ENCODE measurements around the gene ZNF133. TPM values are rescaled to one million over a fixed set of nuclear protein-coding genes. Genes with fewer than 3 reads are reported as not detected.
A peak's percentile ranks its signal among the peaks of the same experiment; 100 is the strongest.
"Not testable (repeated sequence)": the region's sequence is repeated elsewhere in the genome, so short reads cannot be mapped to it uniquely, and the experiment has no call there.

ZNF133 gene
- total RNA-seq, result 1 to 10 TPM; 6.1 to 6.4 TPM
- 5.9 TPM for polyA plus RNA-seq

DNA sequence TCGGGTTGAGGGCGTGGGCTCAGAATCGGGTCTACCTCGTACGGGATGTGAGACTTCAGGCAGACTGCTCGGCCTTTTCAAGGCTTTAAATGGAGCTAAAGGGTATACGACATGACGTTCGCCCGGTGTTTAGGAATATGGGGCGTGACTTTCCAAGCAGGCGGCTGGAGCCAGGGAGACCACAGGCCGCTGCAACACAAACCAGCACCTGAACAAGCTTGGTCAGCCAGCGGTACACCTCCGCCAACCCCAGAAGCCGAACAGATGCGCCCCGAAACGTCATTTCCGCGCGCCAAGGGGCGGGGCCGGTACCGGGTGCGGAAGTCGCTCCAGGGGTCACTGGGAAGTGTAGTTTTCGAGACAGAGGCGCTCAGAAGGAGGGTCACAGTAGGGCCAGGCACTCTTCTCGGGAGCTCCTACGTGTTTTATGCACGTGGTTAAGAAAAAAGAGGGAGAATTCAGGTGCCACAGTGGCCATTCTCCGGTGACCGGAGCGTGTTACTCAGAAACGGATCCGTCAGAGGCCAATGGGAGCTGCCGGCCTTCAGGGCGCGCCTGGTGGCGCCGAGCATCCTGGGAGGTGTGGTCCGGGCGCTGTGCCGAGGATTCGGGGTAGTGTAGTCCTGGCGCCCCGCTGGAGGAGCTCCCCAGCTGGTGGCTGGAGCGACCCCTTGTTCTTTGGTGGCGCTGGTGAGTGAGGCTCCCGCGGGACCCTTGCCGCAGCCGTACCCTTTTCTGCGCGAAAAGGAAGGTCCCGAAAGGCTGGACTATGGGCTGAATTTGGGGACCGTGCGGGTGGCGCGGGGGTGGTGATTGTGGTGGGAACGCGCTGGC lies at the start of gene ZNF133:
Gene ZNF133, plus strand, starts transcription at position 613 of the 834 bp plus-strand sequence. CDS start 17,160 bp downstream, outside the sequence.
- peak; percentile 93 to 99 (median 96) for DNase-seq
- CTCF ChIA-PET, result interaction anchor here (0.9 to 1.8 kb wide), 6 partner anchors 12 to 606 kb away, joined by 4 to 6 read pairs (median 4); partner anchors contain the start of genes KAT14, PET117, RRBP1 and SEC23B

DNA sequence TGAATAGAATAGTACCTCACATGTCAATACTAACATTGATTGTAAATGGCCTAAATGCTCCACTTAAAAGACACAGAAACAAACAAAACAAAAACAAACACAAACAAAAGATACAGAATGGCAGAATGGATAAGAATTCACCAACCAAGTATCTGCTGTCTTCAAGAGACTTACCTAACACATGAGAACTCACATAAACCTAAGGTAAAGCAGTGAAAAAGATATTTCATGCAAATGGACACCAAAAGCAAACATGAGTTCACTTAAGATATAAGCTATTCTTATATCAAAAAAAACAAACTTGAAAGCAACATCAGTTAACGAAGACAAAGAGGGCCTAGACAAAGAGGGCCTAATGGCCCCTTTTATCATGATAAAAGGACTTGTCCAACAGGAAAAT lies 47.3 kb upstream of the ZNF133 start:
- no peak overlapping the region for H3K27ac ChIP-seq (ENCODE audit: low read depth, low read length)
- peaks cover 0 to 3% (median 0%) of the 10 kb centered on the region in 3 donors for H3K36me3 Mint-ChIP-seq
- CTCF ChIA-PET, result no interaction called here

More for the DNA sequence above, at the start of gene ZNF133:
- peaks cover 4% of the 10 kb centered on the region for H3K27me3 ChIP-seq (ENCODE audit: insufficient read depth, low read length, poor library complexity, severe bottlenecking)
- Mint-ChIP-seq H3K36me3 (peaks cover 14 to 29% (median 29%) of the 10 kb centered on the region in 3 donors), H3K4me3 (peak within 1 kb of the TSS; percentile 93 to 99 (median 97)), H3K9me3 (peaks cover 14 to 18% (median 16%) of the 10 kb centered on the region in 5 donors), H3K27me3 (peaks cover 17 to 31% of the 10 kb centered on the region in 2 donors), H3K27ac (peak within 1 kb of the TSS; percentile 95 to 100 (median 99)), H3K4me1 (peaks cover 24 to 39% (median 37%) of the 10 kb centered on the region in 3 donors)
- no peaks in the 10 kb centered on the region for H3K36me3 ChIP-seq (ENCODE audit: insufficient read depth, low read length)
- H3K9me3 ChIP-seq (ENCODE audit: low read length), result peaks cover 6% of the 10 kb centered on the region
- peak within 1 kb of the TSS; percentile 98 for H3K4me3 ChIP-seq (ENCODE audit: low read length)
- peak within 1 kb of the TSS; percentile 98 for H3K27ac ChIP-seq (ENCODE audit: low read depth, low read length)
- POLR2A ChIA-PET, result interaction anchor here (1.1 to 1.8 kb wide), 6 partner anchors 150 to 1729 kb away, joined by 3 to 20 read pairs (median 6); partner anchors contain the start of genes DZANK1, KAT14, NAA20 and PET117
- H3K4me1 ChIP-seq (ENCODE audit: insufficient read depth, low read length), result peaks cover 19% of the 10 kb centered on the region

DNA sequence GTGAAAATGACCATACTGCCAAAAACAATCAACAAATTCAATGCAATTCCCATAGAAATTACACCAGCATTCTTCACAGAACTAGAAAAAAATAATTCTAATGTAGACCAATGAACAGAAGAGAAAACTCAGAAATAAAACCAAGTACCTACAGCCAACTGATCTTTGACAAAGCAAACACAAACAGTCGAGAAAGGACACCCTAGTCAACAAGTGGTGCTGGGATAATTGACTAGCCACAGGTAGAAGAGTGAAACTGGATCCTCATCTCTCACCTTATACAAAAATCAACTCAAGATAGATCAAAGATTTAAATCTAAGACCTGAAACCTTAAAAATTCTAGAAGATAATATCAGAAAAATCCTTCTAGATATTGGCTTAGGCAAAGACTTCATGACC lies 44.5 kb upstream of the ZNF133 start:
- no peaks in the 10 kb centered on the region for H3K9me3 ChIP-seq (ENCODE audit: low read length)
- Mint-ChIP-seq H3K4me1 (no peaks in the 10 kb centered on the region), H3K27ac (no peak overlapping the region), H3K36me3 (peaks cover 0 to 3% (median 0%) of the 10 kb centered on the region in 3 donors), H3K27me3 (peaks cover 16 to 59% of the 10 kb centered on the region in 2 donors), H3K9me3 (peaks cover 6 to 16% (median 9%) of the 10 kb centered on the region in 5 donors), H3K4me3 (no peak overlapping the region)
- H3K27me3 ChIP-seq (ENCODE audit: insufficient read depth, low read length, poor library complexity, severe bottlenecking), result no peaks in the 10 kb centered on the region
- ChIA-PET CTCF (no interaction called here), POLR2A (no interaction called here)
- no peak overlapping the region for H3K27ac ChIP-seq (ENCODE audit: low read depth, low read length)
- H3K4me3 ChIP-seq (ENCODE audit: low read length), result no peak overlapping the region
- H3K36me3 ChIP-seq (ENCODE audit: insufficient read depth, low read length), result no peaks in the 10 kb centered on the region
- no peak for DNase-seq
- no peaks in the 10 kb centered on the region for H3K4me1 ChIP-seq (ENCODE audit: insufficient read depth, low read length)

More for the DNA sequence above, 47.3 kb upstream of the ZNF133 start:
- no peak overlapping the region for H3K4me3 Mint-ChIP-seq
- no peaks in the 10 kb centered on the region for H3K4me1 ChIP-seq (ENCODE audit: insufficient read depth, low read length)
- H3K9me3 ChIP-seq (ENCODE audit: low read length), result no peaks in the 10 kb centered on the region
- peaks cover 6 to 16% (median 9%) of the 10 kb centered on the region in 5 donors for H3K9me3 Mint-ChIP-seq
- H3K4me1 Mint-ChIP-seq, result no peaks in the 10 kb centered on the region
- H3K4me3 ChIP-seq (ENCODE audit: low read length), result no peak overlapping the region
- no peaks in the 10 kb centered on the region for H3K36me3 ChIP-seq (ENCODE audit: insufficient read depth, low read length)
- DNase-seq, result no peak
- H3K27me3 ChIP-seq (ENCODE audit: insufficient read depth, low read length, poor library complexity, severe bottlenecking), result no peaks in the 10 kb centered on the region
- POLR2A ChIA-PET, result no interaction called here
- H3K27ac Mint-ChIP-seq, result no peak overlapping the region
- H3K27me3 Mint-ChIP-seq, result peaks cover 17 to 62% of the 10 kb centered on the region in 2 donors

DNA sequence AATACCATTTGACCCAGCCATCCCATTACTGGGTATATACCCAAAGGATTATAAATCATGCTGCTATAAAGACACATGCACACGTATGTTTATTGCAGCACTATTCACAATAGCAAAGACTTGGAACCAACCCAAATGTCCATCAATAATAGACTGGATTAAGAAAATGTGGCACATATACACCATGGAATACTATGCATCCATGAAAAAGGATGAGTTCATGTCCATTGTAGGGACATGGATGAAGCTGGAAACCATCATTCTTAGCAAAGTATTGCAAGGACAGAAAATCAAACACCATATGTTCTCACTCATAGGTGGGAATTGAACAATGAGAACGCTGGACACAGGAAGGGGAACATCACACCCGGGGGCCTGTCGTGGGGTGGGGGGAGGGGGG lies 39.8 kb upstream of the ZNF133 start:
- H3K27ac Mint-ChIP-seq; H3K9me3 ChIP-seq (ENCODE audit: low read length); CTCF ChIA-PET; H3K4me3 Mint-ChIP-seq; H3K9me3 Mint-ChIP-seq; H3K4me1 Mint-ChIP-seq; H3K4me1 ChIP-seq (ENCODE audit: insufficient read depth, low read length); POLR2A ChIA-PET; H3K27ac ChIP-seq (ENCODE audit: low read depth, low read length); DNase-seq; H3K27me3 ChIP-seq (ENCODE audit: insufficient read depth, low read length, poor library complexity, severe bottlenecking); H3K36me3 ChIP-seq (ENCODE audit: insufficient read depth, low read length); H3K4me3 ChIP-seq (ENCODE audit: low read length); H3K36me3 Mint-ChIP-seq: not testable (repeated sequence)
- H3K27me3 Mint-ChIP-seq, result peaks cover 11 to 24% of the 10 kb centered on the region in 2 donors

DNA sequence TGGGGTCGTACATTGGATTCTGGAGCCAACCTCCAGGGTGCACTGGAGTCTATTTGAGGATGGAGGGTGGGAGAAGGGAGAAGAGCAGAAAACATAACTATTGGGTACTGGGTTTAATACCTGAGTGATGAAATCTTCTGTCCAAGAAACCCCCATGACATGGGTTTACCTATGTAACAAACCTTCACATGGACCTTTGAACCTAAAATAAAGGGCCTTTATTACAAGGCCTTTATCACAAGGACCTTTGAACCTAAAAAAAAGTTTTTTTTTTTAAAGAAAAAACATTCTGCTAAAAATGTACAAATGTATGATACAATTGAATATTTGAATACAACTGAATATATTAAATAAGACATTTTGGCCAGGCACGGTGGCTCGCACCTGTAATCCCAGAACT lies 38.1 kb upstream of the ZNF133 start:
- Mint-ChIP-seq H3K4me3 (no peak overlapping the region), H3K4me1 (no peaks in the 10 kb centered on the region), H3K27ac (no peak overlapping the region), H3K9me3 (no peaks in the 10 kb centered on the region), H3K27me3 (peaks cover 7 to 16% of the 10 kb centered on the region in 2 donors), H3K36me3 (no peaks in the 10 kb centered on the region)
- Histone ChIP-seq H3K36me3 (ENCODE audit: insufficient read depth, low read length) (no peaks in the 10 kb centered on the region), H3K27me3 (ENCODE audit: insufficient read depth, low read length, poor library complexity, severe bottlenecking) (no peaks in the 10 kb centered on the region), H3K4me3 (ENCODE audit: low read length) (no peak overlapping the region), H3K4me1 (ENCODE audit: insufficient read depth, low read length) (no peaks in the 10 kb centered on the region), H3K27ac (ENCODE audit: low read depth, low read length) (no peak overlapping the region), H3K9me3 (ENCODE audit: low read length) (no peaks in the 10 kb centered on the region)
- no peak for DNase-seq
- CTCF ChIA-PET, result no interaction called here
- POLR2A ChIA-PET, result no interaction called here

DNA sequence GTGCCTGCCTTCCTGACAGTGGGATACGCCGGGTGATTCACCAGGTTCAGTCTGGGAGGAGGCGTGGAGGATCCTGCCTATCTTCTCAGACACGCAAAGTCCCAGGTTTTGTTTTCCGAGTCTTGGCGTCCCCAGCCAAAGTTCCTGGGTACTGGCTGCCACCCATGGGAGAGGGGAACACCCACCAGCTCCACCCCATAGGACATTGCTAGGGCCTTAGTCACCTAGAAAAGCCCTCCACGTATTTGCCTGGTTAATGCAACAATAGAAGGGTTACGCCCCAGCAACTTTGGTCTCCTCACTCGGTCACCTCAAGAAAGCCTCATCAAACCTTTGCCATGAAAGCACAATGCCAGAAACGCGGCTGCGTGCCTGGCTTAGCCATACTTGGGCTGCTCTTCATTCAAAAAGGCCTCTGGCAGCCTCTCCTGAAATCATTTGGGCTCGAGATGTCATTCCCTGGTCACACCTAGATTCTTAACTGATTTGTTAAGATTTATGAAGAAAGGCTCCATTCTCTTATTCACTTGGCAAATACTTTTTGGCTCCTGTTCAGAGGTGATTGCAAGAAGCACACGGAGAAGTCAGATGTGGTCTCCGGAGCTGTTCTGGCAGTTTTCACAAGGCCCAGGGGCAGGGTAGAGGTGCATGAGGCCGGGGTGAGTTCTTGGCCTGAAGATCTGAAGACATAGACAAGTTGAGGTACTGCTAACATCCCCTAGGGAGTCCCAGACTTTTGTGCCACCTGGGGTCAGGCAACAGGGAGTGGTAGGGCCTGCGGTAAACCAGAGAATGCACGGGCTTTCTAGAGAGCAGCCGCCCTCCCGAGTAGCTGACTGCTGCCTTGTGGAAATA lies 35.5 kb upstream of the ZNF133 start:
- Histone ChIP-seq H3K36me3 (ENCODE audit: insufficient read depth, low read length) (no peaks in the 10 kb centered on the region), H3K9me3 (ENCODE audit: low read length) (no peaks in the 10 kb centered on the region), H3K4me1 (ENCODE audit: insufficient read depth, low read length) (no peaks in the 10 kb centered on the region), H3K4me3 (ENCODE audit: low read length) (no peak overlapping the region), H3K27ac (ENCODE audit: low read depth, low read length) (no peak overlapping the region), H3K27me3 (ENCODE audit: insufficient read depth, low read length, poor library complexity, severe bottlenecking) (no peaks in the 10 kb centered on the region)
- Mint-ChIP-seq H3K4me1 (no peaks in the 10 kb centered on the region), H3K9me3 (no peaks in the 10 kb centered on the region), H3K27ac (no peak overlapping the region), H3K27me3 (peaks cover 7 to 8% of the 10 kb centered on the region in 2 donors), H3K4me3 (no peak overlapping the region), H3K36me3 (no peaks in the 10 kb centered on the region)
- DNase-seq, result no peak
- ChIA-PET CTCF (no interaction called here), POLR2A (no interaction called here)

DNA sequence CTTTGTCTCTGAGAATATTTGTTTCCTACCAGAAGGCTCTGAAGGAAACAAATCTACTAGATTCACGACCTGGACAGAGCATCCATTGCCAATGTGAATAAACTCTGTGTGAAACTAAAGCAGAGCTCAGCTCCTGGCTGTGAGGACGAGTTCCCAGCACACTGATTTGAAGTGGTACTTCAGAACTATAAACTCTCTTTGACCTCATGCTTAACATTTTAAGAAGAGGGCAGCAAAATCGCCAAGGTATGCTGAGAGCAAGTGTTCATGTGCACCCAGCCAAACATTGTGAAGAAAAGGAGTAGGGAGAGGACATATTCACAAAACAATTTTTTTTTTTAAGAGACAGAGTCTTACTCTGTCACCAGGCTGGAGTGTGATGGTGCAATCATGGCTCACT lies 33.7 kb upstream of the ZNF133 start:
- POLR2A ChIA-PET, result no interaction called here
- CTCF ChIA-PET, result no interaction called here
- H3K9me3 ChIP-seq (ENCODE audit: low read length), result no peaks in the 10 kb centered on the region
- Mint-ChIP-seq H3K4me1 (no peaks in the 10 kb centered on the region), H3K9me3 (no peaks in the 10 kb centered on the region), H3K27me3 (peaks cover 3 to 8% of the 10 kb centered on the region in 2 donors), H3K27ac (no peak overlapping the region), H3K36me3 (no peaks in the 10 kb centered on the region), H3K4me3 (no peak overlapping the region)
- DNase-seq, result no peak
- H3K27ac ChIP-seq (ENCODE audit: low read depth, low read length), result no peak overlapping the region
- no peaks in the 10 kb centered on the region for H3K36me3 ChIP-seq (ENCODE audit: insufficient read depth, low read length)
- H3K27me3 ChIP-seq (ENCODE audit: insufficient read depth, low read length, poor library complexity, severe bottlenecking), result no peaks in the 10 kb centered on the region
- no peak overlapping the region for H3K4me3 ChIP-seq (ENCODE audit: low read length)
- no peaks in the 10 kb centered on the region for H3K4me1 ChIP-seq (ENCODE audit: insufficient read depth, low read length)

DNA sequence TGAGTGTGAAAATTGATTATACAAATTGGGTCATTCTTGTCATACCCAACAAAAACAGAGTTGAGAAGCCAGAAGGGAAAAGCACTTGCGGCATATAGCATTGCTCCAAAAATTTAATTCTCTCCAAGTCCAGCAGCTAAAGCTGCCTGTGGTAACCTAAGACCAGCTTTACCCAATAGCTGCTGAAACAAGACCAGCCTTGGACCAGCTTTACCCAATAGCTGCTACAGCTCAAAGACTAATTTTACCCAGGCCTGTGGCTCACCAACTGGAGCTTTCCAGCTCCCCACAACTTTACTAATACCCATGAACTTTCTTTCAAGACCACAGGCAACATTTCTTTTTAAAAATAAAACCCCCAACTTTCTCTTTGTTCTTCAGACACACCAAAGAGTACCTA lies 32.8 kb upstream of the ZNF133 start:
- peaks cover 5 to 16% of the 10 kb centered on the region in 2 donors for H3K27me3 Mint-ChIP-seq
- no peaks in the 10 kb centered on the region for H3K9me3 Mint-ChIP-seq
- Histone ChIP-seq H3K27ac (ENCODE audit: low read depth, low read length) (no peak overlapping the region), H3K27me3 (ENCODE audit: insufficient read depth, low read length, poor library complexity, severe bottlenecking) (no peaks in the 10 kb centered on the region), H3K4me3 (ENCODE audit: low read length) (no peak overlapping the region), H3K4me1 (ENCODE audit: insufficient read depth, low read length) (no peaks in the 10 kb centered on the region), H3K9me3 (ENCODE audit: low read length) (no peaks in the 10 kb centered on the region), H3K36me3 (ENCODE audit: insufficient read depth, low read length) (no peaks in the 10 kb centered on the region)
- H3K4me3 Mint-ChIP-seq, result no peak overlapping the region
- no peak for DNase-seq
- no peak overlapping the region for H3K27ac Mint-ChIP-seq
- H3K4me1 Mint-ChIP-seq, result no peaks in the 10 kb centered on the region
- H3K36me3 Mint-ChIP-seq, result no peaks in the 10 kb centered on the region
- CTCF ChIA-PET, result no interaction called here
- POLR2A ChIA-PET, result no interaction called here

Data from CD8-positive, alpha-beta memory T cell (primary cell).